Fibroblast of skin of left quadriceps (primary cell): ENCODE data around the gene RBM19.

Experiments used
- DNase-seq, 2 experiments: peaks; one replicate each; pipeline ENCODE4 v3.0.0-alpha.2; 2013; ENCODE audit warnings: low read depth in 2 of 2

The RBM19 gene

DNA sequence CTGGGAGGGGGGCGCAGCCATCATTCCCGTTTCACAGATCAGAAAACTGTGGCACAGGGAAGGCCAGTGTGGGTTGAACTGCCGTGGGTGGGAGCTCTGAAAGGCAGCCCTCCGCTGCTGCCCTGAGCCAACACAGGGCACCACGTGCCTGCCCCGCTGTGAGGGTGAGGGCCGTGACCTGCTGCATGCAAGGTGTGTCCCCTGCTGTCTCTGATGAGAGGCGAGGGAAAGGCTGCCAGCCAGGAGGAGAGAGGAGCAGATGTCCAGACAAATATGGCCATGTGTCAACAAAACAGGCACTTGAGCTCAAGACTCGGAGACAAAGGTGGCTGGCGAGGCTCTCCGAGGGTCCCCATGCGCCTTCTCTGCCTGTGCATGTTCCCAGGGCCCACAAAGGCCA is 108.8 kb downstream of the RBM19 start:
- no peak for DNase-seq

- no peak for DNase-seq
Measured at GRCh38 chr12:113855998-113856397, 110.1 kb downstream of the RBM19 start.

GRCh38 chr12:113854385-113855142 is 111.6 kb downstream of the RBM19 start:
- no peak for DNase-seq

DNA sequence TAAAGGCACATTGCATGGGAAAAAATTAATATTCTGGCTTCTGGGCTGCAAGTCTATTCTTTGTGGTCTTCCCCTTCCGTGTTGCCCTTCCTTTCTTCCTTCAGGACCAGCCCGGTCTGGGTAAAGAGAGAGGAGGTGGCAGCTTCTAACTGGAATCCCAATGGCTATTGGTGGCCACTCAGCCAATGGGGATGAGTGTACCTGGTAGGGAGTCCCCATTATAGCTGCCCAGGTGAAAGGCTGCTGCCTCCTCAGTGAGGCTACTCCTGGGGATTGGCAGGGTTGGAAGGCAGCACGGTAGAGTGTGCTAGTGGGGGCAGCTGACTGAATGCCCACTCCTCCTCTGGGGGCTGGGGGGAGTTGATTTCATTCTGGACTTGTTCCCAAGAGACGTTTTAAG is 112.6 kb downstream of the RBM19 start:
- no peak for DNase-seq

DNA sequence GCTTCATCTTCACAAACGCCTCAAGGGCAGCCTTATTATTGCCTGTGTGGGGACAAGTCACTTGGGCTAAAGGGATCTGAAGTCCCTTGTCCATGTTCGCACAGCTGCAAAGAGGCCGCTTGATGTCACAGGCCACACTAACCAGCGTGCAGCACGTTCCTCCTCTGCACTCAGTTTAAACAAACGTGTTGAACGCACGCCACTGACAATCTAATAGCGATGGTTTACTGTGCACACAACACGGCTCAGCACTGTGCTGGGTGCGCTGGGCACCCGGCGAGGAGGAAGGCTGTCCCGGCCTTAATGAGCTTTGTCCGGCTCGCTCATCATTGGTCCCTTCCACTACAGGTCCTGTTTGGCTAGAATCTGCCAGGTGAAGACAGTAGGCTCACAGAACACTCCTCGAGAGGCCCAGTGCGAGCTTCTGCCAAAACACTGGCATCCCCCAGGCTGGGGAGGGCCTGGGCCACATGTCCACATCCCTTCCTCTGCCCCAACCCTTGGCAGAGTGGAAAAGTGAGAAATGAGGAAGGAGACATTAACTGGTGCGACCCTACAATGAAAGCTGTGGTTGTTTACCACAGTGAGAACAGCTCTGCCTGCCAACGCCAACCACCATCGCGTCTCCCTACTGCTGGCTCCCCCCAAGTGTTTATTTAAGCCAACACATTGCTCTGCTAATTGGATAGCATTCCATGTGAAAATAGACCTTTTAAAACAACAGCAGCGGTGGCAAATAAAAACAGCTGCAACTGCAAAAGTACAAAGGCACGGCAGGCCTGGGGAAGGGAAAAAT is 113.2 kb downstream of the RBM19 start:
- DNase-seq: no peak

DNA sequence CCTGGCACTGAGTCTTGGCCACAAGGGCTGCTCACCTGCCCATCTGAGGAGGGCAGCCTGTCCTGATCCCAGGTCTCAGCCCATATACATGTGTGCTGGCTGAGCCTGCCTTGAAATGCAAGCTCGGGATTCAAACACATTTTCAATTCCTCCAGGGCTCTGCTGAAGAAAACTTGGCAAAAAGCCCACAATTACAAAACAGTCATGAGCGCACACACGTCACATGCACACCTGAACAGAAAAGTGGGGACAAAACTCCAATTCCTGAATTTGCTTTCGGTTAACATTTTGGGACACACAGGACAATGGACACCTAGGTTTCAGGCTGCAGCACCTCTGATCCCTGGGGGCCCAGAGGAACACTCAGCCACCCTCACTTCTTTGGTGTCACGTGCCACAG is 113.9 kb downstream of the RBM19 start:
- no peak for DNase-seq

DNA sequence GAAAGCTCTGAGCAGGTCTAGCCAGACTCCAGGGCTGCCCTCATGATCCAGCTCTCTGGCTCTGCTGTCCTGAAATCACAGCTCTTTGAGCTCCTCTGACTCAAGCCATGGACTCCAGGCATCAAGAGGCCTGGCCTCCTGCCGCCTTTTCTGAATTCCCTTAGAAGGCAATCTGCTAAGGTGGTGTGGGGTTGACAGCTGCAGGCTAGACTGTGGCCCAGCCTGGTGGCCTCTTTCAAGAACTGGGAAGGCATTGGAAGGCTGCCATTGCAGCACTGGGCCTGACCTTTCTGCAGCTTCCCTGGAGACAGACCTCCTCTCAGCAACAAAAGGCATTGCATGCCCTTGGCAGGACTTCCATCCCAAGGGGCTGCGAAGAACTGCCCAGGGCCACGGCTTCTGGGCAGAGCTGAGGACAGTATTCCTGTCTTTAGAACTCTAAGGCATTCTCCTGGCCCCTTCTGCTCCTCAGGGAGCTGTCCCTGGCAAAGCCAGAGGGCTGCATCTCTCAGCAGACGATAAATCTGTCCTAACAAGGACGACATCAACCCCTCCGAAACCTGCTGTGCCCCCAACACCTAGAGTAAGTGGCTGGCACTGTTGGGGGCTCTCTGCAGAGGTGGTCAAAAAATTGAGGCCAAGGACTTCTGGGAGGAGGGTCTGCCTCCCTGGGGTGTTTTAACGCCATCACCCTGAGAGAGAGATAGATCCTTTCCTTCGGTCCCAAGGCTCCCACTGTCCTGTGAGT is 115.6 kb downstream of the RBM19 start:
- DNase-seq: no peak

DNA sequence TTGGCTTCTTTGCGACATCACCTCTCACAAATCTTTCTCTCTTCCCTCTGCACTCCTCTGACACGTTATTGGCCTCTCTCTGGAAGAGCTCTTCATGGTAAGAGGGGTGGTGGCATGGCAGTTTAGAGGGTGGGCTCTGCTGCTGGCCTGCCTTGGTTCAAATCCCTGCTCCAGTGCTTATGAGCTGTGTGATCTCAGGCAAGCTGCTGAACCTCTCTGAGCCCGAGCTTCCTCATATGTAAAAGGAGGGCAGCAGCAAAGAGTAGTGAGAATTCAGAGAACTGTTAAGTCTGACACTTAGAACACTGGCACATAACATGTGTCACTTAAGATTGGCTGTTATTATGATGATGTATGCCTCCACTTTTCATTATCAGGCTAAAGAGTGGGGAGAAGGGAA is 118.3 kb downstream of the RBM19 start:
- no peak for DNase-seq

- no peak for DNase-seq
Measured at GRCh38 chr12:113846883-113847755, 119.0 kb downstream of the RBM19 start.

DNA sequence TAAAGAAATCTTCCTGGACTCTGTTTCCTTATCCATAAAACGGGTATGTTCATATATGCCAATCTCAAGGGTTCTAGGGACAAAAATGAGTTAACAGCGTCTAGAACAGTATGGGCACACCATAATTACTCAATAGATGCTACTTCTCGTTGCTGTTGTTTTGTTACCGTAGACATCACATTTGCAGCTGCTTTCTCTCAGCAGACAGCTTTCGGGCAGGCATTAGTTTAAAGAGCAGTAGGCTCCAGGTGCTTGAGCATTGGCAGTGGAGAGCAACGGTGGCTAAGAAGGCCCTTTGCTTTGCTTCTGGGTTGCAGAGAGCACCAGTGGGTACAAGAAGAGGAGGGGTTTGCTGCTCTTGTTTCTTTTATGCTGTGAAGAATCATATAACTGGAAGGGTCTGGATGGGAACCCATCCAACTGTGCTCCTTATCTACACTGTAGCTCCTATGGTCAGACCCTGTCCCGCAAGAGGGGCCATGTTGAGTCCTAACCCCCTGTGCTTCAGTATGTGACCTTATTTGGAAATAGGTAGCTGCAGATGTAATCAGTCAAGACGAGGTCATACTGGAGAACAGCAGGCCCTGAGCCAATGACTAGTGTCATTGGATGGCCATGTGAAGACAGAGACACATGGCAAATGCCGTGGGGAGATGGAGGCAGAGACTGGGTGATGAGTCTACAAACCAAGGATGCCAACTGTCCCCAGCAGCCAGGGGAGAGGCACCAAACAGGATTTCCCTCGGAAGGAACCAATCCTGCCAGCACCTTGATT is 120.0 kb downstream of the RBM19 start:
- DNase-seq: no peak

DNA sequence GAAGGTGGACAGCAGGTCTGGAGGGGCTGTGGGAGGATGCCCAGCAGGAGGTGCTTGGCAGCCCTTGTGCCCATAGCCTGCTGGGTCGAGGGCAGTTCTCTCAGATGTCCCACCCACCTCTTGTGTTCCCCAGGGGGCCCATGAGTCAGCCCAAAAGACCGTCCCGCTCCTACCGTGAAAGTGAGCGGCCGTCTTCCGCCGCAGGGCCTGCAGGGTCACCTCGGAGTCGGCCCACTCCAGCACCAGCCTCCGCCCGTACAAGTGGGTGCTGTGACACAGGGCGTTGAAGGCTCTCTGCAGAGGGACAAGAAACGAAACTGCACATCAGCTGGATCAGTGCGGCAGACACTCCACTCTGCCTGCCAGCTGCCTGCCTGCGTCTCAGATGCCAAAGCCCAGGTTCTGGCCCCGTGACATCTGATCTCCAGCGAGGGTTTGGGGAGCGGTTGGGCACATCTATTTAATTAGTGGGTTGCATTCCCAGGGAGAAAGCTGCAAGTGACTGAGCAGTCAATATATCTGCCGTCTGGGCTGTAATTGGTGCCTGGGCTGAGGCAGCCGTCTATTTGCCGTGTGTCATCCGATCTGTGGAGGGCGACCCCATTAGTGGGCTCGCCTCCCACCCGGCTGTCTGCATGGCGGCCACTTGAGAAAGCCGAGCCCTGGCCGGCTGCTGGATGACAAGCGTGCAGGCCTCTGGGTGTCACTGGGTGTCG is 121.5 kb downstream of the RBM19 start:
- DNase-seq: no peak

GRCh38 chr12:113842699-113843098 is 123.4 kb downstream of the RBM19 start:
- DNase-seq: no peak

DNA sequence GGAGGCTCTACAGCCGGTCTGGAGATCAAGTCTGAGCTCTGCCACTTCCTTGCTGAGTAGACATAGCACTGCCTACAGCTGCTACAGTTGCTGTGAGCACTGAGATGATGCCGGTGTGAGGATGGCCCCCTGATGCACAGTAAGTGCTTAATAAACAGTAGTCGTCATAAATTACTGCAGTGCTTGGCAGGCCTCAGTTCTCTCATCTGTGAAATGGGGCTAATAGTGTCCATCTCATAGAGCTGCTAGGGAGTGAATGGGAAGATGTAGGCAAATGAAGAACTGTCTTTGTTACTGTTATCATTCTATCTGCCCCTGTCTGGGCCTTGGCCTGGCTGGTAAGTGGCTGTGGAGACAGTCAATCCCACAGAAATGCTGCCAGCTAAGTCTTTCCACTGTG is 124.3 kb downstream of the RBM19 start:
- DNase-seq: no peak

DNA sequence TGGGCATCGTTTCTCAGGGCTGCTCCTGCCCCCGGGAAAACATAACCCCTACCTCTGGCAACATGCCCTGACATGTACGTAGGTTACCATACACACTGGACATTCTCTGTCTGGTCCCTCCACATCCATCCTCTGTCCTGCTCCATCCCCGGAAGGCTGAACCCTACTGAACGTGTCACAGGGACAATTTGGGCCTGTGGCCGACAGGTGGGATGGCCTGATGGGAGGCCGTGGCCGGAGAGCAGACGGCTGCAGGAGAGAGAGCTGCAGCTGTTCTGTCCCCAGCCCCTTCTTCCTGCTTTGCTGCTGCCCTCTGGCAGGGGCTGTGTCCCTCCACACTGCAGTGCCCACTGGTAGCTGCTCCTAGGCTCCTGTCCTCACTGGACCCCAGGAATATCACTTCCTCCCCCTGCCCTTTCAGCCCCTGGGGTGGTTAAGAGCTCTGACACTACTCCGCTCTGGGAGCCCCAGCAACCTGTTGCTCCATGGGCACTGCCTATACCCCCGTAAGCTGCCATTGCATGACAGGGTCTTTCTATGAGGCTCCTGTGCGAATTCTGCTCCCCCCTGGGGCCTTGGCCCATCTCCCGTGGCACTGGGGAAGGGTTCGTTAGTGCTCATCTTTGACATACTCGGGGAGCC is 125.6 kb downstream of the RBM19 start:
- DNase-seq: no peak

DNA sequence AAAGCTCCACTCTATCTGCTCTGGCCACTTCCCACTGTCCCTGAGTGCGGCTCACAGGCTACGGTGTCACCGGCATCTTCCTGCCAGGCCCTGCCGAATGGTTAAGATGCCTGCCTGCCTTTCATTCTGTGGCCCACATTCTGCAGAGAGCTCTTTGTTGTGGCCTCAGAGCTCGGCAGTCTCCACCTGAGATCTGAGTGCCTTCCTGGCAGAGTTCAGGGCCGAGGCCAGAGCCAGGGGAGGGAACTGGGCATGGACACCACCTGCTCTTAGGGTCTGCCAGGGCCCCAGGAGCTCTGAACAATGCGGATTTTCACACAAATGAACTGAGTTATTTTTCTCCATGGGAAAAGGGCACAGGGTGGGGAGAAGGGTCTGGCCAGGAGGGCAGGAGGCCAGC is 127.2 kb downstream of the RBM19 start:
- DNase-seq: no peak

- no peak for DNase-seq
Measured at GRCh38 chr12:113837528-113838296, 128.4 kb downstream of the RBM19 start.

GRCh38 chr12:113837084-113837483 is 129.0 kb downstream of the RBM19 start:
- DNase-seq: no peak

DNA sequence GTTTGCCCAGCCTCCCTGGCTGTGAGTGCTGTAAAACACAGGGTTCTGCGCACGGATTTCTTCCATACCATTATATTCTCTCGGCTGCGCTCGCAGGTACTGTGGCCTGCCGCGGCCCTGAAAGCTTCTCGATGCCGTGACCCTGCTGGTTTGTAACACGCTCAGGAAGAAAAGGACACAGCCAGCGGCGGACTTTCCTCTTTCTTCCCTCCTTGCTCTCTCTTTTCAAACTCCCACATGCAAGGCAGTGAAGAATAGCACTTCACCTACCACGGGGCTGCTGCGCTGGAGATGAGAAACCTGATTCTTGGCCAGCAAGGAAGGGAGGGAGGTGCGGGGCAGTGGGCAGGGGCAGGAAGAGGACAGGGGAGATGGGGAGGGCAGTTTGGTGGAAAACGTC is 130.2 kb downstream of the RBM19 start:
- no peak for DNase-seq

- DNase-seq: no peak
Measured at GRCh38 chr12:113835433-113835832, 130.7 kb downstream of the RBM19 start.
